ENCODE results near the gene KCTD2. TPM values are rescaled to one million over a fixed set of nuclear protein-coding genes. Genes with fewer than 3 reads are reported as not detected.

The KCTD2 gene
- total RNA-seq, 6 donors from 2014 or later = 17.8 to 26.1 (median 22.9) TPM

- DNase-seq = peak; percentile 83 to 95
- Histone ChIP-seq H3K36me3 (peaks cover 7 to 39% (median 30%) of the 10 kb centered on the region in 4 donors), H3K9me3 (no peaks in the 10 kb centered on the region), H3K27me3 (no peaks in the 10 kb centered on the region), H3K4me1 (peaks cover 42 to 65% (median 52%) of the 10 kb centered on the region in 4 donors), H3K27ac (peak overlapping the region; percentile 75 to 98 (median 79)), H3K4me3 (no peak overlapping the region)
- TF ChIP-seq POLR2AphosphoS5 (IDR thresholded peaks at IDR 0.05) (peak; percentile 78 to 81), POLR2A (IDR thresholded peaks at IDR 0.05) (peak in 1 of 4 donors; percentile 29), EP300 (IDR thresholded peaks at IDR 0.05) (peak in 2 of 4 donors; percentile 57 to 89), CTCF (IDR thresholded peaks at IDR 0.05) (no peak)
- ATAC-seq (ENCODE audit: low FRiP score in 2 of 2) = peak; percentile 90 to 95
- 29 to 38% methylated on average over 13 to 14 of the region's 14 CpGs for WGBS, 2 donors
These were observed 49.1 kb downstream of the KCTD2 start for GRCh38 chr17:75096082-75096625.

GRCh38 chr17:75097865-75098264 is 50.8 kb downstream of the KCTD2 start:
- Histone ChIP-seq H3K4me3 (no peak overlapping the region), H3K4me1 (peaks cover 25 to 48% (median 37%) of the 10 kb centered on the region in 4 donors), H3K27ac (peak overlapping the region in 1 of 4 donors; percentile 98), H3K9me3 (no peaks in the 10 kb centered on the region), H3K36me3 (peaks cover 7 to 44% (median 31%) of the 10 kb centered on the region in 4 donors), H3K27me3 (no peaks in the 10 kb centered on the region)
- DNase-seq (no peak), ATAC-seq (ENCODE audit: low FRiP score in 2 of 2) (no peak)
- WGBS, 2 donors = 96 to 100% methylated on average over 3 to 7 of the region's 7 CpGs
- no peak for TF ChIP-seq POLR2A (IDR thresholded peaks at IDR 0.05)
- no peak for TF ChIP-seq CTCF (IDR thresholded peaks at IDR 0.05)
- no peak for TF ChIP-seq EP300 (IDR thresholded peaks at IDR 0.05)
- no peak for TF ChIP-seq POLR2AphosphoS5 (IDR thresholded peaks at IDR 0.05)

GRCh38 chr17:75098861-75099260 is 51.8 kb downstream of the KCTD2 start:
- Histone ChIP-seq H3K27ac (no peak overlapping the region), H3K4me3 (no peak overlapping the region), H3K27me3 (no peaks in the 10 kb centered on the region), H3K9me3 (no peaks in the 10 kb centered on the region), H3K36me3 (peaks cover 7 to 48% (median 30%) of the 10 kb centered on the region in 4 donors), H3K4me1 (peaks cover 15 to 42% (median 30%) of the 10 kb centered on the region in 4 donors)
- DNase-seq (no peak), ATAC-seq (ENCODE audit: low FRiP score in 2 of 2) (no peak)
- no peak for TF ChIP-seq EP300 (IDR thresholded peaks at IDR 0.05)
- TF ChIP-seq POLR2AphosphoS5 (IDR thresholded peaks at IDR 0.05) = no peak
- no peak for TF ChIP-seq POLR2A (IDR thresholded peaks at IDR 0.05)
- TF ChIP-seq CTCF (IDR thresholded peaks at IDR 0.05) = no peak
- WGBS, 2 donors = 73 to 79% methylated on average over 5 to 7 of the region's 7 CpGs

- no peak for TF ChIP-seq POLR2A (IDR thresholded peaks at IDR 0.05)
- no peak for TF ChIP-seq CTCF (IDR thresholded peaks at IDR 0.05)
- TF ChIP-seq POLR2AphosphoS5 (IDR thresholded peaks at IDR 0.05) = no peak
- no peak for TF ChIP-seq EP300 (IDR thresholded peaks at IDR 0.05)
- Histone ChIP-seq H3K4me3 (no peak overlapping the region), H3K9me3 (no peaks in the 10 kb centered on the region), H3K27ac (no peak overlapping the region), H3K36me3 (peaks cover 9 to 57% (median 31%) of the 10 kb centered on the region in 4 donors), H3K27me3 (no peaks in the 10 kb centered on the region), H3K4me1 (peaks cover 10 to 38% (median 27%) of the 10 kb centered on the region in 4 donors)
- DNase-seq = no peak
- ATAC-seq (ENCODE audit: low FRiP score in 2 of 2) = no peak
- 97 to 98% methylated on average over 21 to 28 of the region's 31 CpGs for WGBS, 2 donors
These were observed 53.0 kb downstream of the KCTD2 start for GRCh38 chr17:75099881-75100595.
